Rectal smooth muscle tissue (tissue), 1 donor: ENCODE data around the gene PLXNA4.

Source experiments
- H3K27ac ChIP-seq: one replicate; pipeline ENCODE4 v1.7.0; 2013; ENCODE audit warnings: low read depth, low read length, inconsistent platforms
- H3K27me3 ChIP-seq: one replicate; pipeline ENCODE4 v1.7.0; 2013; ENCODE audit warnings: low read length; ENCODE audit not compliant: control insufficient read depth, insufficient read depth
- H3K36me3 ChIP-seq: one replicate; pipeline ENCODE4 v1.7.0; 2013; ENCODE audit warnings: low read length; ENCODE audit not compliant: control insufficient read depth, insufficient read depth
- H3K4me1 ChIP-seq: one replicate; pipeline ENCODE4 v1.7.0; 2013; ENCODE audit warnings: low read length; ENCODE audit not compliant: control insufficient read depth, insufficient read depth
- H3K4me3 ChIP-seq: one replicate; pipeline ENCODE4 v1.7.0; 2013; ENCODE audit warnings: low read length
- H3K9ac ChIP-seq: one replicate; pipeline ENCODE4 v1.7.0; 2013; ENCODE audit warnings: low read length

PLXNA4 gene

DNA sequence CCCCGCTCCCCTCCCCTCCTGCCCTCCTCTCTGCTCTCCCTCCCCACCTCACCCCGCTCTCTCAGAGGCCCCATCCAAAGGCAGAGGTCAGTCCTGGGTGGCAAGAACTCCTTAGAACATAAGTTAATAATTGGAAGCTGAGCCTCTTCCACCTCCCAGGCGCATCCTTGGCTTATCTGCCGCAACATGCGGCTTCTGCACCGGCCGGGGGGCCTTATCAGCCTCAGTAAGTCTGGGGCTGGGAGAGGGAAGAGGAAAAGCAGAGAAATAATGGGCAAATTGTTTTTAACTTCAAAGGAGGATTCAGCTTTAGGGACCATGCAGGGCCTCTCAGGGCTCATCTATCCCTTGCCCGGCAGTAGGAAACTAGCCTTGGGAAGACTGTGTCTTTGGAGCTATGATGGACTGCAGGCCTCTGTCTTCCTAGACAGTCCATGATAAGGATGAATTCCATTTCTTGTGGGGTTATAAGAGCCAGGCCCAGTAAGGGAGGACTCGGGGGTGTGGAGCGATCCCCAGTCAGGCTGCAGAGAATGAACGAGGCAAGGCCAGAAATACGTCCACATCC lies 411.6 kb downstream of the PLXNA4 start:
- Histone ChIP-seq H3K9ac (no peak overlapping the region), H3K27me3 (peaks cover 2% of the 10 kb centered on the region), H3K27ac (no peak overlapping the region), H3K36me3 (no peaks in the 10 kb centered on the region), H3K4me3 (no peak overlapping the region), H3K4me1 (no peaks in the 10 kb centered on the region)

GRCh38 chr7:132162556-132163144 lies 413.6 kb downstream of the PLXNA4 start:
- Histone ChIP-seq H3K4me1 (no peaks in the 10 kb centered on the region), H3K27me3 (no peaks in the 10 kb centered on the region), H3K4me3 (no peak overlapping the region), H3K9ac (no peak overlapping the region), H3K27ac (no peak overlapping the region), H3K36me3 (no peaks in the 10 kb centered on the region)

DNA sequence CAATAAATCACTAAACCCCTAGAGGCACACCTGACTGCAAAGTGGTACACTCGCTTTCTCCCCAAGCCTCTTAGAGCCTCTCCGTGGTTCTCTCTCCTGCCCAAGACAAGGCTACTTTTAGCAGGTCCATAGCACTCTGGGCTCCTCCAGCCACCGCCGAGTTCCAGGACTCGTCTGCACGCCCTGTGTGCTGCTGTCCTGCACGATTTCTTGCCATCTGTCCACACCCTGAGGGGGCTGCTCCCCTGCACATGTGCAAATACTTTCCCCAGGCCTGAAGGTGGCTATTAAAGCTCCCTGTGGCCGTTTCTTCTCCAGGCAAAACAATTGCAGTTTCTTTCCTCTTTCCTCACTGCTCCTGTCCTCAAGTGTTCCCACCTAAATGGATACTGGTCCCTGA lies 414.3 kb downstream of the PLXNA4 start:
- no peak overlapping the region for H3K9ac ChIP-seq
- no peak overlapping the region for H3K27ac ChIP-seq

GRCh38 chr7:132161533-132161915 lies 414.7 kb downstream of the PLXNA4 start:
- no peaks in the 10 kb centered on the region for H3K27me3 ChIP-seq
- H3K4me3 ChIP-seq: no peak overlapping the region
- no peak overlapping the region for H3K9ac ChIP-seq

More for the DNA sequence above, 414.3 kb downstream of the PLXNA4 start:
- H3K36me3 ChIP-seq: no peaks in the 10 kb centered on the region
- no peak overlapping the region for H3K4me3 ChIP-seq
- no peaks in the 10 kb centered on the region for H3K27me3 ChIP-seq
- no peaks in the 10 kb centered on the region for H3K4me1 ChIP-seq

GRCh38 chr7:132160611-132161532 lies 415.4 kb downstream of the PLXNA4 start:
- Histone ChIP-seq H3K9ac (no peak overlapping the region), H3K27ac (no peak overlapping the region), H3K4me3 (no peak overlapping the region), H3K4me1 (no peaks in the 10 kb centered on the region), H3K36me3 (no peaks in the 10 kb centered on the region), H3K27me3 (no peaks in the 10 kb centered on the region)

More at GRCh38 chr7:132161533-132161915, 414.7 kb downstream of the PLXNA4 start:
- no peaks in the 10 kb centered on the region for H3K4me1 ChIP-seq
- H3K36me3 ChIP-seq: no peaks in the 10 kb centered on the region
- no peak overlapping the region for H3K27ac ChIP-seq

GRCh38 chr7:132158841-132159240 lies 417.4 kb downstream of the PLXNA4 start:
- H3K27me3 ChIP-seq: no peaks in the 10 kb centered on the region
- H3K36me3 ChIP-seq: no peaks in the 10 kb centered on the region
- H3K4me1 ChIP-seq: no peaks in the 10 kb centered on the region
- no peak overlapping the region for H3K4me3 ChIP-seq
- H3K27ac ChIP-seq: no peak overlapping the region
- no peak overlapping the region for H3K9ac ChIP-seq

DNA sequence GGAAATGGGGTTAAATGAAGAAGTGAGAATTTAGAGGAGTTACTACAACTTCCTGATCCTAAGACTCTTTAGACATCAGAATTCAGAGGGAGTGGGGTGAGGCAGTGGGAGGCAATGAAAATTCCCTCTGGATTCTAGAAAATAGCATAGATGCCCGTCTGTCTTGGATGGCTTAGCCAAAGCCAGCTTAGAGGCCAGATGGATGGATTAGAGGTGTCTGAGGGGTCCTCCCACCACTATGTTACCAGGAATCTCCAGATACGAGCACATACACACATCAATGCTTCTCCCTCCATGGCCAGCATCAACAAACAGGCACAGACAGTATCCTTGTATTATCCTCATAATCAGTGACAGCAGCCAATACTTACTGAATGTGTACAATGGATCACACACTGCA lies 418.1 kb downstream of the PLXNA4 start:
- H3K27me3 ChIP-seq: no peaks in the 10 kb centered on the region
- H3K9ac ChIP-seq: no peak overlapping the region
- H3K27ac ChIP-seq: no peak overlapping the region
- no peaks in the 10 kb centered on the region for H3K4me1 ChIP-seq
- no peak overlapping the region for H3K4me3 ChIP-seq
- no peaks in the 10 kb centered on the region for H3K36me3 ChIP-seq

GRCh38 chr7:132155715-132156114 lies 420.6 kb downstream of the PLXNA4 start:
- H3K36me3 ChIP-seq: no peaks in the 10 kb centered on the region
- no peak overlapping the region for H3K27ac ChIP-seq
- H3K27me3 ChIP-seq: no peaks in the 10 kb centered on the region
- no peak overlapping the region for H3K4me3 ChIP-seq
- no peaks in the 10 kb centered on the region for H3K4me1 ChIP-seq
- no peak overlapping the region for H3K9ac ChIP-seq

DNA sequence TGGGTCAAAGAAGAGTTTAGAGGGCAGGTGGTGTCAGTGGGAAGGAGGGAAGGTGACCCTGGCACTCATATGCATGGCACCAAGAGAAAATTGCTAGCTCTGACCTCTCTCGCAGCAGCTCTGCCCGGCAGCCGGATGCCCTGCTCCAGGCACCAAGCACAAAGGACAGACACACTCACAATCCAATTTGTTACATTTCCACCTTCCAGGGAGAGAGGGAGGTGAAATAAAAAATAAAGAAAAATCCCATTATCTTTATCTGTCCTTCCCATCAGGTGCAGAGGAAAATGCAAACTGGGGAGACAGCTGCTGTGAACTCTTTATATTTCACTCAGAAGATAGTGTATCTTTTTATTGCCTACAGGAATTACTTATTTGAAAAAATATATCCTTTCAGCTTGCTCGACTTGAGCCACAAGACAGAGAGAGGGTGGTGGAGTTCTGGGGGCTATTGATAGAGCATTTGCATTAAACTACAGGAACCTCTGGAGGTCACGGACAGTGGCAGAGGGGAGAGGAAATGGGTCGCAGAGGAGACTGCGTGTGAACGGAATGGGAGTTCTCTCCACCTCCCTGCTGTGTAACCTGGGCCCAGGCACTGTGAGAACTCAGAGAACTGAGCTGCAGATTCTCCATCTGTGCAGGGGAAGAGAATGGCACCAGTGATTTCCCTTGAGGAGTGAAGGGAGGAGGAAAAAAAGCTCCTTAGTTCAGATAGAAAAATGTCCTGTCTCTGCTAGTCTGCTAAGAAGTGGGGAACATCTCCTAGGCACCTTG lies 421.4 kb downstream of the PLXNA4 start:
- Histone ChIP-seq H3K36me3 (no peaks in the 10 kb centered on the region), H3K27ac (no peak overlapping the region), H3K4me1 (no peaks in the 10 kb centered on the region), H3K9ac (no peak overlapping the region), H3K27me3 (no peaks in the 10 kb centered on the region), H3K4me3 (no peak overlapping the region)

- H3K4me3 ChIP-seq: no peak overlapping the region
- H3K27ac ChIP-seq: no peak overlapping the region
- H3K36me3 ChIP-seq: no peaks in the 10 kb centered on the region
- H3K4me1 ChIP-seq: no peaks in the 10 kb centered on the region
- no peaks in the 10 kb centered on the region for H3K27me3 ChIP-seq
- H3K9ac ChIP-seq: no peak overlapping the region
Observed at GRCh38 chr7:132154248-132154647, 422.0 kb downstream of the PLXNA4 start.

- Histone ChIP-seq H3K9ac (no peak overlapping the region), H3K27me3 (no peaks in the 10 kb centered on the region), H3K4me1 (no peaks in the 10 kb centered on the region), H3K4me3 (no peak overlapping the region), H3K27ac (no peak overlapping the region), H3K36me3 (no peaks in the 10 kb centered on the region)
Observed at GRCh38 chr7:132152131-132152889, 424.0 kb downstream of the PLXNA4 start.
